HG02642 (cell line): Measurements from ENCODE around the gene INSYN1.
"Not testable (repeated sequence)": the region's sequence is repeated elsewhere in the genome, so short reads cannot be mapped to it uniquely, and the experiment has no call there.

Experiments
- ATAC-seq: cut with Tn5 transposase; IDR thresholded peaks from one replicate; pipeline ENCODE4 v1.9.1; 2021; ENCODE audit warnings: mild to moderate bottlenecking; ENCODE audit not compliant: unreplicated experiment, poor library complexity

Gene INSYN1

GRCh38 chr15:73753250-73754130 is at the start of gene INSYN1:
TSS of gene INSYN1 (minus strand) at chr15:73753351. CDS start at chr15:73751130, 2,221 bp downstream.
- ATAC-seq, result no peak

DNA sequence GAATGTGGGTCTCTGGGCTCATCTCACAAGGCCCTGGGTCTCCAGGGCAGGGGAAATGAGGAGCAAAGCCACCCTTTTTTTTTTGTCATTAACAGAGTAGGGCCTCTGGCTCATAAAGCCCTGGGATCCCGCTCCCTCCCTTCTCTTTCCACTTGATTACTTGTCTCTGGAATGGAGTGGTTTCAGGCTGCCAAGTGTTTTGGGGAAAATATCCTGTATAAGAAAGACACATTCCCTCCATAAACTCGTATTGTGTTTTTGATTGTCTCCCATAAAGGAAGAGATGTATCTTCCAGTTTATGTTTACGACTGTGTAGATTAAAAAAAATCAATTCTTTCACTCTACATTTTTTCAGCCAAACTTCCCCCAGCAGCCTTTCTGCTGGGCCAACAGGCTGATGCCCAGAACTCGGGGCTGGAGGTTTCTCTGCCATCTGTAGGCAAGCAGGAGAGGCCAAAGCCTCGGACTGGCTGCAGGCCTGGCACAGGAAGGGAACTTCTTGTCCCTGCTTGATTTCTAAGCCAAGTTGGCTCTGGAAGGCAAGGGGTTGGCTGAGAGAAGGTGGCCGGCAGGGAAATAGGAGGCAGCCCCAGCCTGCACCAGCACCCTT is 49.4 kb upstream of the INSYN1 start:
- ATAC-seq, result no peak

GRCh38 chr15:73800662-73801345 is 47.7 kb upstream of the INSYN1 start:
- ATAC-seq, result no peak

DNA sequence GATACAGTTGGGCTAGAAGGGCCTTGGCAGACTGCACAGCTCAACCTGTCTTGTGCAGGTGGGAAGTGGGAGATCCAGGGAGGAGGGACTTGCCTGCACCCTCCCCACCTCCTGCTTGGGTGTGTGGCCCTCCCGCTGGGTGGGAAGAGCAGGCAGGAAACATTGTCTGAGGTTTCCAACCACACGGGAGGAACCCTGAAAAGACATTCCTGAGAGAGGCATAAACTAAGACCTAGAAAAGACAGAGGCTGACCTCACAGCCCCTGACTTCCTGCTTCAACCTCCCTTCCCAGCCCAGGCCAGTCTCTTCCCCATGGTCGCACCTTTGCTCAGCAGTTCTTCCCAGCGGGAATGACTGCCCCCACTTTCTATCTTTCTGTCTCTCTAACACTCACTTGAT is 46.3 kb upstream of the INSYN1 start:
- ATAC-seq, result no peak

- no peak for ATAC-seq
Observed at GRCh38 chr15:73797366-73798158, 44.4 kb upstream of the INSYN1 start.

DNA sequence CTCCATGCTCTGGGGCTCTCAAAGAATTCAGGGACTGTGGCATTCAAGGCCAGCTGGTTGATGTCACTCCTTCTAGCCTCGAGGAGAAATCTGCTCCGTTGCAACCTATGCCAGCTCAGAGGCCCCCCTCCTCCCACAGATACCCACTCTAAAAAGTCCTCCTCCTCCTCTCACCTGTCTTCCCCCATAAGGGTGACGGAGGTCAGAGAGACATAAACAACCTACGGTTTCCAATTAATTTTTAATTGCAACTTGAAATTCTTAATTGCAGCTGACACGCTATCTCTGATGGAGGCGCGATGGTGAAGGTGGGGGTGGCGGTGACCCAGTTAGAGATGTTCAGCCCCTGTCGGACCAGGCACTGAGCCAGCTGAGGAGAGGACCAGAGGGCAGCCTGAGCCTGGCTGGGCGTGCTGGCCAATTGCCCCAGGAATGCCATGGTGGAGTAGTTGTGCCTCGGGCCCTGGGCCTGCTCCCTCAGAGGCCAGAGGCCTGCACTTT is 43.2 kb upstream of the INSYN1 start:
- no peak for ATAC-seq

DNA sequence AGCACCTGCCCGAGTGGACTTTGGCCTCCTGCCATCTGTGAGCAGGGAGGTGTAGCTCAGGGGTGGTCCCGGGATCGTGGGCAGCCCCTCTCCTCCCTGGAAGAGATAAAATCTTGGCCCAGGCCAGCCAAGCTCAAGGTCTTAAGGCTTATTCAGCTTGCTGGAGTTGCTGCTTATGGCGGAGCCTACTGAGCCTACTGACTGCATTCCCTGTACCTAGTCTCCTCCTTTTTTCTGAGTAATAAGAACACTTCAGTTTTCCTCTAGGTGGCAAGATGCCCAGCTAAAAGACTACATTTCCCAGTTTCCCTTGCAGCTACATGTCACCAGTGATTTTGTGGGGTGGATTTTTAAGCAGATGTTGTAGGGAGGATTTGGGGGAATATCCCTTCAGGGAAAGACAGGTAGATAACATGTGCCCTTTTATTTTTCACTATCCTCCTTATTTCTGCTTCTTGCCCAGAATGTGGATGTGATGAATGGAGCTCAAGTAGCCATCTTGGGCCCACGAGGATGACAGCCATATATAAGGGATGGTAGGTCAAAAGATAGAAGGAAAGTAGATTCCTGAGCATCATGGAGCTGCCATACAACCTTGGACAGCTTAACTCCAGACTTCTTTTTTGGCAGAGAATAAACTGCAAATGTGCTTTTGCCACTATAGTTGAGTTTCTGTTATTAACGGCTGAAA is 41.4 kb upstream of the INSYN1 start:
- ATAC-seq, result no peak

DNA sequence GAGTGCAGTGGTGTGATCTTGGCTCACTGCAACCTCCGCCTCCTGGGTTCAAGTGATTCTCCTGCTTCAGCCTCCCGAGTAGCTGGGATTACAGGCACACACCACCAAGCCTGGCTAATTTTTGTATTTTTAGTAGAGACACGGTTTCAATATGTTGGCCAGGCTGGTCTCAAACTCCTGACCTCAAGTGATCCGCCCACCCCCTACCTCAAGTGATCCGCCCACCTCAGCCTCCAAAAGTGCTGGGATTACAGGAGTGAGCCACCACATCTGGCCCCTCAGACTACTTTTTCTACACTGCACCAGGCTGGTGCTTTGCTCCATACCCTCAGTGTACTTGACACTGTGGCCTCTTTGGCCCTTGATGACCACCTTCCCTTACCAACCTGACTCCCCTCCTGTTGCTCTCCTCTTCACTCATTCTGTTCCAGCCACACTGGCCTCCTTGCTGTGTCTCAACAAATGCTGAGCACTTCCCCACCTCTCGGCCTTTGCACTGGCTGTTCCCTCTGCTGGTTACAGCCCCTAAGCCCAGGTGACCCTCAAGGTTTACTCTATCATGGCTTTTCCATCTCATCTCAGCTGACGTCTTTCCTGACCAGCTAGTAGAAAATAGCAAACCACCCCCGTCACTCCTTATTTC is 39.9 kb upstream of the INSYN1 start:
- ATAC-seq, result not testable (repeated sequence)

DNA sequence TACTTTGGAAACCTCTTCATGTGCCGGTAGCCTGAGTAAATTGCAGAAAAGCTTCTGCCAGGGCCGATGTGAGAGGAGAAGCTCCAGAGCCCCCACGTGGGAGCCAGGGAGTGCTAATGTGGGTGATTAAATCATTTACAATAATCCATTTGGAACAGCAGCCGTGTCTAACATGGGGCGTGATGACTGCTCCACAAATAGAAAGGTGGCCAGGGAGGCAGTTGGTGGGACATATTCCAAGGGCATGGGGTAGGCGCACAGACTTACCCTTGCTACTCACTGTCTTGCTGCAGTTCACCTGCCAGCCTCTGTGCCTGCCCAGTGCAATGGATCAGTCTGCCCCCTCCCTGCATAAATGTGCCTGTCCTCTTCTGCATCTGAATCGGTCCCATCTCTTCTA is 39.3 kb upstream of the INSYN1 start:
- ATAC-seq, result no peak

DNA sequence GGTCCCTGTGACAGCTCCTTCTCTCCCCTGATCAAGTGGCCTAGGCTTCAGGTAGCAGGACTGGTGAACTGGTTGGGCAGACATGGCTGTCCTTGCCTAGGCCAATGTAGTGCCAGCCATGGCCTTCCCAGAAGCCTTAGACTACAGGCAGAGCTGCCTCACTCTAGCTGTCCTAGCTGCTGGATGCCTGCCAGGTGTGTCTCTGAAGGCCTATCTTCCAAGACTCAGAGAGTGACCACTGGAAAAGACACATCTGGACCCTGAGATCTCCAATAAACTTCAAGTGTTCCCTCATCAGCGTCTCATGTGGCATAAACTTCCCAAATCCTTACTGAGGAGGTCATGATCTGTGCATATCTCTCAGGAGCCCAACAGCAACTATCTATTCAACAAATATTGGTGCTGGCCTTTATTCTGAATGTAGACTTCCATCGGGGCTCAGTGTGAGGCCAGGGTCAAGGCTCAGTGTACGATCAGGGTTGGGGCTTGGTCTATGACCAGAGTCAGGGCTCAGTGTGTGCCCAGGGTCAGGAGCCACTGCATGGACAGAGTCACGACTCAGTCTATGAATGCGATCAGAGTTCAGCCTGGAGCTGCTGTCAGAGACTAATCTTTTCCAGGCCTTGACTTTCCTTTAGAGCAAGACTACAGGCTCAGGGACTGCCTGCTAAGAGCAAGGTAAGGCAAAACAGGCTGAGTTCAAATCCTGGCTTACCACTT is 36.5 kb upstream of the INSYN1 start:
- ATAC-seq, result no peak

DNA sequence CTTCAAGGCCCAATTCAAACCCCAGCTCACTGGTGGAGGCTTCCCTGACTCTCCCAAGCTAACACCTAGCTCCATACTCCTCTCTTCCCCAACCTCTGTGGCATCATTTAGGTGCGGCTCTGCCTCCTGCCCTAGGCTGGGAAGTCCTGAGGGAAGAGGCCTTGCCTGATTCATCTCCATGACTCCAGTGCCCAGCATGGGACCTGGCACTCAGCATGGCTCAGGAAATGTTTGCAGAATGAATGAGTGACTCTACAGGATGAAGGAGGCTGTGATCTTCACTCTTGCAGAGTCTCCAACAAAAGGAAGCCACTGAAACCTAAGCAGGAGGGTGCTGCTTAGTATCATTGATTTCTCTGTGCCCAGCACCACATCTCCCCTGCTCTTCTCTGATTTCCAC is 34.5 kb upstream of the INSYN1 start:
- ATAC-seq, result no peak

DNA sequence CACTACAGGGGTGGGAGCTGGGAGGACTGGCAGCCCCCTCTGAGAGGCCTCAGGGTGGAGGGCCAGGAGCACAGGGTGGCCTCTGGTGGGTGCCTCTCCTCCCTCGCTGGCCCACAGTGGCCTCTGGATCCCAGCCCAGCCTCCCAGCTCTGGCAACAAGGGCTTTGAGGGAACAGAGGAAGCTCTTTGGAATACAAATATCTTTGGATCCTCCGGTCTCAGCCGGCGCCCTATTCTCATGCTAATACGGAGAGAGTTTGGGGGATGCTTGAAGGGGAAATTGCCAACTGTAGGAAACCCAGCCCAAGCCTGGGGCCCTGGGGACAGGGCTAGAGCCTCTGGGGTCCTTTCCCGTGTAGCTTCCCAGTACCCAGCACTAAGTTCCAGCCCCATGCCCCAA is 33.4 kb upstream of the INSYN1 start:
- ATAC-seq, result no peak

DNA sequence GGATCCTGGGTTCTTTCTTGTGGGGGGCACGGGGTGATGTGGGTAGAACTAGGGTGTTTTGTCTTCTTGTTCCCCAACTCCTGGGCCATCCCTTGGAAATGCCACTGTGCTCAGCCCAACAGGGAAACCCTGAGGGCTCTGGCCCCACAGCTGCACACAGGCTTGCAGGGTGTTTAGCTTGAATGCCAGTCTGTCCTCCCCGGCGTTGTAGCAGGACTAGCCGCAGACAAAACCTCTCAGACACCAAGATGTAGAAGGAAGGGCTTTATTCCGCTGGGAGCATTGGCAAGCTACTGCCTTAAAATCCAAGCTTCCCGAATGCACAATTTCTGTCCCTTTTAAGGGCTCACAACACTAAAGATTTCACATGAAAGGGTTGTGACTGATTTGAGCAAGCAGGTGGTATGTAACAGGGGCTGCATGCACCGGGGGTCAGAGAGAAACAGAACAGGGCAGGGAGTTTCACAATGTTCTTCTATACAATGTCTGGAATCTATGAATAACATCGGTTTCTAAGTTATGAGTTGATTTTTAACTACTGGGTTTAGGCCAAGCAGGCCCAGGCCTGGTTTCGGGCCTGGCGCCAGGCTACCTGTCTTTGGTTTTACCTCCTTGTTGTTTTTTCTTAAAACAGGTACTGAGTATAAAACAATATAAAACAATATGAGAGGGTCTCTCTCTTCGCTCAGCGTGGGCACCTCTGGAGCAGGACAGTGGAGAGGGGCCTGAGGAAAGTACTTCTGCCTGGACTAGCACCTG is 32.3 kb upstream of the INSYN1 start:
- not testable (repeated sequence) for ATAC-seq

DNA sequence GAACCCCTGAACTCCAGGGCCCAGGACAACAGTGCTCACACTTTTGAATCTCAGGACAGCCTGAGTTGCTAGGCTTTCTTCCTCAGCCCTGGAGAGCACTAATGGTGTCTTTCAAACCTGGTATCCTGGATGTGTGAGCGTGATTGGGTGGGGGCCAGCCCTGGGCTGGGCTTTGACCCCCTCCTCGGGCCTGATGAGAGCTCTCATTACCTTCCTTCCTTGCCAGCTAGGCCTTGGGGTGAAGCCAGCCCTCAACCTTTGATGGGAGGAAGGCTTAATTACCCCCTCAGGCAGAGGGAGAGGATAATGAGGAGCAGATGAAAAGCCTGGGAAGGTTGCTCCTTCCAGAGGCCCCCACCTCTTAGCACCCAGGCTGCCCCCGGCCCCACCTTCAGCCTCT is 31.1 kb upstream of the INSYN1 start:
- no peak for ATAC-seq

GRCh38 chr15:73782344-73782959 is 29.3 kb upstream of the INSYN1 start:
- no peak for ATAC-seq

DNA sequence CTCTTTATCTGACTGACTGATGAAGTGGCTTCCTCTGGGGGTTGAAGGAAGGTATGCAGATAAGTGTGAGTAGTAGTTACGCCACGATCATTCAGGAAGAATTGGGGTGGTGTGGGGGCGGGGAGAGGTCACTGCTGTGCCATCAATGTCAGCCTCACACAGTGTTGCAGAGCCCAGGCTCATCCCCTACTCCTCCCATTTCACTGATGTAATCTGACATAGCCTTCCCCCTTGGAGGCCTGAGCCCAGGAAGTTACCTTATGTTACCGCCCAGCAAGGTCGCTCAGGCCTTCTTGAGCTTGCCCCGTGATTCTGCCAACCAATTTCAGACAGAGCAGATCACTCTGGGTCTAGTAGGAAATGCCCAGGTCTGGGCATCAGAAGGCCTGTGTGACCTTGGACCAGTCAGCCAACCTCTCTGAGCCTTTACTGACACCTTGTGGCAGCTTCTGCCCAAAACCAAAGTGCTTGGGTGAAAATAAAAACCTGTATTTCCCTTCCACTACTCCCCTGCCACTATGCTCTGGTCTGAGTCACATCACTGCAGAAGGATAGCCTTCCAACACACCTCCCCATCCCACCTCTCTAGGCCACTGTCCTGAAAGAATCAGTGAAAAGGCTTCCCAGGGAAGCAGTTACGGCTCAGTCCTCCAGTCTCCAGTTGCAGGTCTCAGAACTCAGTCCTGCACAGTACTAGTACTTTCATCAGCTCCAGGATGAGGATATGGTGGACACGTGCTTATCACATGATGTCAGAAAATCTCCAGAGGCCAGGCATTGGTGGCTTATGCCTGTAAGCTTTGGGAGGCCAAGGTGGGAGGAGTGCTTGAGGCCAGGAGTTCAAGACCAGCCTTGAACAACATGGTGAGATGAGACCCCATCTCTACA is 28.1 kb upstream of the INSYN1 start:
- no peak for ATAC-seq

- ATAC-seq, result no peak
Observed at GRCh38 chr15:73779974-73780373, 26.8 kb upstream of the INSYN1 start.
